HUDEP-2 (cell line): ENCODE data around the gene ALDOB.

Source experiments
- DNase-seq, 76 experiments: peaks; one replicate each; lab custom pipeline; 2025; ENCODE audit not compliant: unreplicated experiment in 76 of 76; lab: John Stamatoyannopoulos, UW

ALDOB gene

DNA sequence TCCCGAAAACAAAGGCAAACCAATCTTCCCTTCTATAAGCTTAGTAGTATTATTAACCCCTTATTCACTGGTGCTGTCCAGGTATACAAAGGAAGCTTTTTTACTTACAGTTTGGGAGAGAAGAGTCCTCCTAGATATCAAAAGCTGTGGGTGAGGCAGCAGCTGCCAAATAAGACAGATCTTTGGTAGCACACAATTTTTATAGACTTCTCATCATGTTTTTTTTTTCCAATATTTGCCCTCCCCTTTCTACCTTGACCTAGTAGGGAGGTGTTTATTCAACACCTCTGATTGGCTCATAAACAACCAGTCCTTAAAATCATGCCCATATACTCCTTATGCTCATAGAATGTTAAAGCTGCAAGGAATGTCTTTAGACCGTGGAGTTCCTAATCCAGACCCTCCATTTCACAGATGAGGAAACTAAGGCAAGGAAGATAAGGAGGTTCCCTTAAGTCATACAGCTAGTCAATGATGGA is at the start of gene ALDOB:
Gene ALDOB (minus strand): TSS at position 174 of the 479 bp plus-strand sequence. CDS start 4,887 bp downstream, outside the sequence.
- DNase-seq, result no peak

DNA sequence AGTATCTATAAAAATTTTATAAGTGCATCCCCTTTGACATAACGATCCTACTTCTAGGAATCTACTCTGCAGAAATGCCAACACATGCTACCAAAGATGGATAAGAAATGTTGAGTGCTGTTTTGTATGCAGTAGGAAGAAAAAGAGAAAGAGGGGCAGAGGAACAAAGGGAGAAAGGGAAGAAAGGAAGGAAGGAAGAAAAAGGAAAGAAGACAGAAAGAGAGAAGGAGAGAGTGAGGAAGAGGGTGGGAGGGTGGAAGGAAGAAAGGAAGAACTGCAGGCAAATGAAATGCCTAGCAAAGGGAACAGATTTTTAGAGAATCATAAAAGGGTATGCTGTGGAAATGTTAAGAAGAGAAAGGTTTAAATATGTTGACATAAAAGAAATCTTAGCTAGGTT is 48.5 kb upstream of the ALDOB start:
- no peak for DNase-seq

DNA sequence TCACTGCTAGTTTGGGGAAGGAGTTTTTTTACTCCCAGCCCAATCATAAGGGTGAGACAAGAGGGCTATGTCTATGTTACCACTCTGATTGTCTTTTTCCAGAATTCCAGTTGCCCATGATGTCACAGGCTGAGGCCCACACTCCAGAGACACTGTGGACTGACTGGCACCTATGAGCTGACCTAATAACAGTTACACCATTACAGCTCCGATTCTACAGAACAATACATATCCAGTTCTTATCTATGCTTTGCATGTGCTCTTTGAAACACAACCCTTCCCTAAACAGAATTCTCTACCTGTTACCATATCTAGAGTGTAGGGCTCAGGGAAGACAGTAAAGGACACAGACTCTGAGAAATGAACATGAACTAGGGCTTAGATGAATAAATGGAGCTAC is 45.7 kb upstream of the ALDOB start:
- peak in 19 of 76 experiments; percentile 4 to 57 (median 22) for DNase-seq

DNA sequence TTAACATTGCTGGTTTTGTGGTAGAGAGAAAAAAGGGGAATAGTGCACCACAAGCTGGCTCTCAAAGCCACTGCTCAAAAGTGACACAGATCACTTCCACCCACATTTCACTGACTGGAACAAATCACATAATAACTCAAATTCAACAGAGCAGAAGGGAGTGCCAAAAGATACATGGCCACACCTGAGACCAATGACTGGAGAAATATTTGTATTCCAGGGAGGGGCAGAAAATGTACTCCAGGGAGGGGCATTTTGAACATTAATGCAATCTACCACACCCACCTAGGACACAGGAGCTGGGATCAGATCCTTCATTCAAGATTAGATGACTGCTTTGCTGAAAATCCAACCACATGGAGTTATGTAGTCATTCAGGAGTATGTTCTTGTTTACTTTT is 44.8 kb upstream of the ALDOB start:
- peak in 2 of 76 experiments; percentile 4 to 9 for DNase-seq

DNA sequence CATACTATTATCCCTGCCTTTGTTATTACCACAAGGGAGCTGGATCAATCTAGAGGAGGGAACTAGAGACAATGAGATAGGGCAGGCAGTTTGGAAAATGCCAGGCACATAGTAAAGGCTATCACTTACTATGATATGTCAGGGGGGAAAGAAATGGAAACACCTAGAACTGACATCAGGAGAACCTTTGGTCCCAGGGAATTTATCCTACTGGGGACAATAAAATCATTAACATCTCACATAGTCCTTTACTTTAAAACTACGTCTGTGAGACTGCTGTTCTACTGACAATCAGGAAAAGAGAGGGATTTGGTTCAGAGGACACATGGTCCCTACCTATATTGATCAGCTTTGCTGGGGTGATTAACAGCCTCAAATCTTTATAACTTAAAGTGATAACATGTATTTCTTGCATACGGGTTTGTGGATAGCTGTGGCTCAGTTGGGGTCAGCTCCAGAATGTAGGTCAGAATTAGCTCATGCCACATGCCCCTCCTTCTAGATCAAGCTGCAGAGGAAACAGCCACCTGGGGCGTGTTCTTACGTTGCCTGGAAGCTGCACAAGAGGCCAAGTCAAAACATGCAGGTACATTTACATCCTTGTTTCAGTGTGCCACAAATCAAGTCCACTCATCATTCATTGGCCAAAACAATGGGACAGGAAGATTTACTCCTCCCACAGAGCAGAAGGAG is 43.9 kb upstream of the ALDOB start:
- no peak for DNase-seq

DNA sequence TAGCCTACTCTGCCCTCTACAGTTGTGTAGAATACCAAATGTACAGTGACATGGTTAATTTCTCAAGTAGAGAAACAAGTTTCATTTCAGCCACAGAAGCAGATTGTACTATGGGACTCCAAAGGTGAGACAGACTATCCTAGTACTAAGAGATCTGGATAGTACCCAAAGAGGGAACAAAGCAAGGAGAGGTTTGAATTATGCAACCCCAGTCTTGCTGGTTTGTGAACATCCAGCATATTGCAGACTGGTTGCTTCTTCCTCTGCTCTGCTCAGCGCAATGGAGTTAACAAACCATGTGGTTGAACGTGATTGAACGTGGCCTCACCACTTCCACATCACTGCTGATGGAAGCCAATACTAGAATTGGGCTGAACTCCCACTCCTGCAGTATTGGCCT is 43.3 kb upstream of the ALDOB start:
- no peak for DNase-seq

DNA sequence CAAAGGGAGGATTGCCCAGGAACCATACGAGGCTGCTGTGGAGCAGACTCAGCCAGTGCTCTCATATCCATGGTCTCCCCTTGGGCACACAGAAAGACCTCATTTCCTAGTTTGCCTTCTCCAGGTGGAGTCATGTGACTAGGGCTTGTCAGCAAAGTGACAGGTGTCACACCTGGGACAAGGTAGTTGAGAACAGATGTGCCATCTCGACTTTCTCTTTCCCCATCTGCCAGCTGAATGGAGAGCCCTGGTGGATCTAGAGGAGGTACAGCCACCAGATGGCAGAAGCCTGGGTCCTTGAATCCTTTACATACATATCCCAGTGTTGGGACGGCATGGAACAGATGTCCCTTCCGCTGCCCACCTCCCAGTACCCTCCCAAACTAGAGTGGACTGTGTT is 42.9 kb upstream of the ALDOB start:
- no peak for DNase-seq

DNA sequence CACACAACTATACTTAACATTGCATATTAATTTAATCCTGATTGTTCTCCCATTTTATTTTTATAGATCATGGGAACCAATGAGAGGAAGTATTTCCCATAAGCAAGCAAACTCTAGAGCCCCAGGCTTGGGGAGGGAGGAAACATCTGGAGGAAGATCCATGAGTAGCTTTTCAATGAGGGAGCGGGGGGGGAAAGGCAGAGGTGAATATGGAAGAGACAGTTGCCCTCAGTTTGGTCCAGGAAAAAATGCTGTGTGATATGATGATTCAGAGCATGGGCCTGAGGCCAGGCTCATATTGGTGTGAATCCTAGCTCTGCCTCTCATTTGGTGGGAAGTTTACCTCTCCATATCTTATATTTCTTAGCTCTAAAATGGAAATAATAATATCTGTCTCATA is 42.2 kb upstream of the ALDOB start:
- DNase-seq, result no peak

DNA sequence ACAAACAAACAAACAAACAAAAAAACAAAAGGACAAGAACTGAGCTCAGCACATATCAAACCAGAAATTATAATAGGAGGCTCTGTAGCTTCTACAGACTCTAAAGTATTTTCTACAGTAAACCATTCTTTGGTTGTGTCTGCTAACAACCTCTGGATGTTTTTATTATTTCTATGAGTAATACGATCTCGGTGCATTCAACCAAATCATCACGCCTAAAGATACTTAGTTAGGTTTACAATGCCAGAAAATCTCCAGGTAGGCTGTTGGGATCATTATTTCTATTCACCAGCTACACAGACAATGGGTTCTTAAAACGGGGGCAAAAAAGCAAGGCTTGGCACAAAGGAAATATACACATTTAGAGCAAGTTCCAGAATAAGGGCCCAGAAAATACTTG is 41.6 kb upstream of the ALDOB start:
- DNase-seq, result no peak

DNA sequence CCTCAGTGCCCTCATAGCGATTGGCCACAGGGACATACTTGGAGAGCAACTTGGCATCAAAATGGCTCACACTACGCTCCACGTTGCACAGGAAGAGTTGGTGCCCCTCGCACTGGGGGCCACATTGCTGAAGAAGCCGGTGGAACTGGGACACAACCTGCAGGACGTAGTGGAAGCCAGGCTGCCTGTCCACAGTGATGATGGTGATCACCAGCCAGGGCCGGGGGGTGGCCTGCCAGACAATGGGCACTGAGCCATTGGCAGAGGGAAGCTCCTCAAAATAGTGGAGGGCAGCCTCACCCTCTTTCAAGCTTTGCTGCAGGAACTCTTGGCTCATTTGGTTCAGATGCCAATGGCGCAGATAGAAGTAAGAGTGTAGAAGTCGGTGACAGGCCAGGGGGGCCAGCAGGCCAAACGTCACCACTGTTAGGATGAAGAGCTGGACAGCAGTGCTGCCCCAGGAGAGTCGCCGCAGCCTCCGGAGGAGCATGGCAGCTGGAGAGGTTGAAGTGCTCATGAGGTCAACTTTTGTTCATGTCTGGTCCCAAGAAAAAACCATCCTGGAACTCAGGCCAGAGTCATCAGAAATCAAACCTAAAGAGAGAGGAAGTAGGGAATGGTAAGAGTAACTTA is 41.1 kb upstream of the ALDOB start:
- no peak for DNase-seq

DNA sequence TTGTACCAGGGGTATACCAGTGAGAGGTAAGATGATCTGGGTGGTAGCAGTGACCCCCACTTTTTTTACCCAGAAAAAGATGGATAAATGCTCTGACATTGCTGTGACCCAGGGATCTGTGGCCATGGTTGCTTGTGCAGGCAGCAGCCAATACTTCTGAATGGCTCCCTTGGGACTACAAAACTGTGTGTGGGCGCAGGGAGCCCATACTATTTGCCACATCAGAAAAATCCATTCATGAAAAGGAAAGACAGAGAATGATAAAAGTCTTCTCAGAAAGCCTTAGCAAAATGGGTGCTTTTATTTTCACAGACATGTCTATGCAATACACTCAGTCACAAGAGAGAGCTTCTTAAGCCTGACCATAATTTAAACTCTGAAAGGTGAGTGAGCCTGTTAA is 37.3 kb upstream of the ALDOB start:
- DNase-seq, result no peak

DNA sequence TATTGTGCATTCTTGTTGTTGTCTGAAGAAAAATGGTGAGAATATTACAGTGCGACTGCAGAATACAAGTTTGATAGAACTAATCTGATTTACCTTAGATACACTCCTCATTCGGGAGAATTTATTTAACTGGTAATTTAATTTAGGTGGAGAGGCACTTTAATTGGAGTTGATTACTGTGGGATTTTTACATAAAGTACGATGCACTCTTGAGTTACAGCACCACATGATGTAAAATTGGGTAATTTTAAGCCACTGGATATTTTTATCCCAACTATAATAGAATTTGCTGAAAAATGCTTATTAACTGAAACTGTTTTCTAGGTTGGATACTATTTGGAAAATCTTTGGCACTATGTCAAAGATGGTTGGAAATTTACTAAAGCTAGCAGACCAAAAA is 35.4 kb upstream of the ALDOB start:
- no peak for DNase-seq

DNA sequence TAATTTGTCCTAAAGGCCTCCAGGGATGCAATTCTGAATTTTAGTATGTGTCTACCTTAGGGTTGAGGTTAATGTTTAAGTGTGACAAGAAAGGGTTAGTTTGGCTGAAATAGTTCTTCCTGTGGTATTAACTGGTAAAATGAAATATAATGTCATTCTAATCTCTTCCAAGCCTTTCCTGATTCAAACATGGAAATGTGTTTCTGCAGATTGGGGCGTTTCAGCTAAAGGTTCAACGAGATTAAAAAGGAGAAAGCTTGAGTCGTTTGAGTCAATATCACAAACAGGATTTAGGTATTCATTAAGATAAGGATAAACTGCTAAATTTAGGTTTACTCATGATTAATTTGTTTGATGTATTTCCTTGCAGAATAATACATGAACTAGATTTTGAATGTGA is 34.4 kb upstream of the ALDOB start:
- no peak for DNase-seq

DNA sequence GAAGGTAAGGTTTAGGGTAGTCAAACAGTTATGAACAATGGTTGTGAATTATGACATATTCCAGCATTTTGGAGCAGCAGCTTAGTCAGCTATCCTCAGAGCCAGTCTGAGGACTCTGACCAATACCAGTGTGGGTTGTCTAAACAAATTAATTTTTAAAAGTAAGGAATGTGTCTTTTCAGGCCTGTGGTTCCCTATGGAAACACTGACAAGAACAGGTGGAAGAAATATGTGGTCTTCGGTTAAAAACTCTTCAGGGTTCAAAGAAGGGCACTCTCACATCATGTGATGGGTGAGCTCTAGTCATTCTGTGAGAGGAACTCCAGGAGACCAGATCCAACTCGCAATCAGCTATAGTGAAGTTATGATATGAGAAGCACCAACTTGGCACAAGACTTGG is 33.5 kb upstream of the ALDOB start:
- DNase-seq, result no peak

DNA sequence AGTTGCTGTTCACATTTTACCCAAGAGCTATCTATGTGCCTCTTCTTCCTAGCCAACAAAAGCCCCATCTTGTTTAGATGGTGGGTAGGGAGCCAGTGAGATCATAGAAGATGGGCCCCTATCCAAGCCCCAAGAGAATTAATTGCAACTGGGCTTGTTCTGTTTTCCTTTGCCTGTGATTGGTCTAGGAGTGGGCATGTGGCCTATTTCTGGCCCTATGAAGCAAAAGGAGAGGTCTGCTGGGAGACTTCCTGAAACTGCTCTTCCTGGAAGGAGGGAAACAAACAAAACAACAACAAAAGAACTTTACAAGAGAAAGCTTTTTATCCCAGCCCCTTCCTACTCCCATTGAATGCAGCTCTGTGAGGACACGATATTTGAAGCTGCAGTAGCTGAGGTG is 32.5 kb upstream of the ALDOB start:
- no peak for DNase-seq

DNA sequence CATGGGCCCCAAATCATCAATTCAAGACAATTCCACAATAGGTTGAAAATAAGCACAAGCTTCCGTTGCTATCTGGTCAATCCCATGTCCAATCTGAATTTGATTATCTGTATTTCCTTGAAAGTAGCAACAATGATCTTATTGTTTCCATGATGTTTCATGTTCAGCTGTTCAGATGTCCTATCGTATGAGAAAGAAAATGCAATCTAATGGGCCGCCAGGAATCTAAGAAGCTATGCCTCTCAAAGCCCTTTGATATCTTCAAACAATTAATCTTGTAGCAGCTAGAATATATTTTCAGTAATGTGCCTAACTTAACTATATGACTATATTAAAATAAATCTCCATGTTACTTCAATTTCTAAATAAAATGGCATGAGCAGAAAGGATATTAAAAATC is 32.1 kb upstream of the ALDOB start:
- no peak for DNase-seq

DNA sequence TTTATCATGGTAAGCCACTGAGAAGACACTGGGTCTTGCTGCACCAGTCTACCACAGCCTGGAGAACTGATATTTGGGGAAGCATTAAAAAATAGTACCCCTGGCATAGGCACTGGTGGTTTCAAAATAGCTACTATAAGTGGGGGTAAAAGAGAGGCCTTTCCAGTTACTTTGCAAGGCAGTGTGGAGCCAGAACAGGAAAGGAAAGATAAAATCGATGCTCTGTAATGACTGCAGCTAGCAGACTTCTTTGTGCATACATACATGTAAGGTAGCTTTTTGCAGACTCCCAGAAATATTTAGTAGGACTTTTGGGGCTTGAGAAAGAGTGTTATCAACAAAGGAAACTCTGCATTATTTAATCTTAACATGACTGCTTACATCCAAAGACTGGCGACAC is 31.3 kb upstream of the ALDOB start:
- DNase-seq, result no peak

DNA sequence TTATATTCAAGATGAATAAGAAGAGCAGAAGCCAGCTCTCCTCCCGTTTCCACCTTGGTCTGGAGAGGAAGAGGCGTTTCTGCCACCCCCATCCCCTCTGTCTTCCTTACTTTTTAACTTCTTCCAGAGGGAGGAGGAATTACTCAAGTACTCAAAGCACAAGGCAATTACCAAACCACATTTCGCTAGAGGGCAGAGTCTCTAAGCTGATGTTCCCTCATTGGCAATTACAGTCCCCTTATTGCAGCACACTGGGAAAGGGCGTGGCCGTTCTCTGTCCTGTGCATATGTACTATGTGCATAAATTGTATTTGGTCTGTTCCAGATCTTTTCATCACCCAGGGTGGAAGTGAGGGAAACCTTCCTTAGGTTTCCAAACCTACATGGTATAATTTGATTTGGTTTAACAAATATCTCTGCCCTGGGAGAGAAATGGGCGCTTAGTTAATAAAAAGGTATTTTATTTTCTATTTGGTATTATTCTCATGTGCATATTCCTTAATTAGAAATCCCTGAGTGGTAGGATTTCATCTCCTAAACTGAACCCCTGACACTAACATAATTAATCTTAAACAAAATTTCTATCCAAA is 29.8 kb upstream of the ALDOB start:
- DNase-seq, result peak in 66 of 76 experiments; percentile 6 to 76 (median 44)

DNA sequence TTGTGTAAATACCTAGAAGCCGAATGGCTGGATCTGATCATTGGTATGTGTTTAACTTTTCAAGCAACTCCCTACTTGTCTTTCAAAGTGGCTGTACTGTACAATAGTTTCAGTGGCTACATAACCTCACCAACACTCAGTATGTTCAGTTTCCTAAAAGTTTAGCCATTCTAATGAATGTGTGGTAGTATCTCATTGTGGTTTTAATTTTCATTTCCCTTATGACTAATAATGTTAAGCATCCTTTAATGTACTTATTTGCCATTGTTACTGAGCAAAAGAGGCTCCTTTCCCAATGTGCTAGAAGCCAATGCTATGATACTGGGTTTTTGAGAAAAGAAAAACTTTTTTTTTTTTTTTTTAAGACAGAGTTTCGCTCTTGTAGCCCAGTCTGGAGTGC is 27.8 kb upstream of the ALDOB start:
- no peak for DNase-seq

DNA sequence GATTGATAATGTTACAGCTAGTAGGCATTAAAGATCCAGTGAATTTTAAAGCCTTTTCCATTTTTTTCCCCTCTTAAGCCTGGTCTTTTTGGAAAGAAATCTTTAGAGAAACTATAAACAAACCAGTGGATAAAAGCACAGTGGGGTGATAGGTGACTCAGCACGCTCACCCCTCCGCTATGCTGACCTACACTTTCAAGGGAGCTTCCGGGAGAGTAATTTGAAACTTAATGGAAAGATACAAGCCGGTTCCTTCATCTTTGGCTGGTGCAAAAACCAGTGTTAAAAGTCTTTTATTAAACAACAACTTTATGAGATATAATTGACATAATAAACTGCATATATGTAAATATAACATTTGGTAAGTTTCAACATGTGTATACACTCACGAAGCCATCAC is 27.0 kb upstream of the ALDOB start:
- no peak for DNase-seq

DNA sequence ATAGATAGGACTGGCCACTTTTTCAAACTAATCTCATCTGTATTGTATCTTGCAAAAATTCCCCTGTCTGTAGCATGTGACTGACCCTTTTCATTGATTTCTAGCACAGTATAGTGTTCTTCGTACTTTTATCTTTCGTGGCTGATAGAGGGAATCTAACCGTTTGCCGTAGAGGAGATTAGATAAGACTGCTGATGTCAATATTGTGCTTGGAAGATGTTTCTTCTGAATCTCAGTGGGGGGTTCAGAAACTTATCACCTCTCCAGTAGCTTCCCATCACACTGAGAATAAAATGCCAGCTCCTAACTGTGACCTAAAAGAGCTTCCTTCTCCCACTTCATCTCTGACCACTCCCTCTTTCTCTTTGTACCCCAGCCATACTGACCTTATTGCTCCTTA is 25.4 kb upstream of the ALDOB start:
- DNase-seq, result peak in 9 of 76 experiments; percentile 2 to 56 (median 12)
